GM19463 (cell line): ENCODE measurements around the gene EMC6.
"Not testable (repeated sequence)": the region's sequence is repeated elsewhere in the genome, so short reads cannot be mapped to it uniquely, and the experiment has no call there.

ENCODE experiments used
- ATAC-seq: cut with Tn5 transposase; IDR thresholded peaks from one replicate; pipeline ENCODE4 v1.9.1; 2021; ENCODE audit warnings: mild to moderate bottlenecking, moderate library complexity; ENCODE audit not compliant: unreplicated experiment

The EMC6 gene

DNA sequence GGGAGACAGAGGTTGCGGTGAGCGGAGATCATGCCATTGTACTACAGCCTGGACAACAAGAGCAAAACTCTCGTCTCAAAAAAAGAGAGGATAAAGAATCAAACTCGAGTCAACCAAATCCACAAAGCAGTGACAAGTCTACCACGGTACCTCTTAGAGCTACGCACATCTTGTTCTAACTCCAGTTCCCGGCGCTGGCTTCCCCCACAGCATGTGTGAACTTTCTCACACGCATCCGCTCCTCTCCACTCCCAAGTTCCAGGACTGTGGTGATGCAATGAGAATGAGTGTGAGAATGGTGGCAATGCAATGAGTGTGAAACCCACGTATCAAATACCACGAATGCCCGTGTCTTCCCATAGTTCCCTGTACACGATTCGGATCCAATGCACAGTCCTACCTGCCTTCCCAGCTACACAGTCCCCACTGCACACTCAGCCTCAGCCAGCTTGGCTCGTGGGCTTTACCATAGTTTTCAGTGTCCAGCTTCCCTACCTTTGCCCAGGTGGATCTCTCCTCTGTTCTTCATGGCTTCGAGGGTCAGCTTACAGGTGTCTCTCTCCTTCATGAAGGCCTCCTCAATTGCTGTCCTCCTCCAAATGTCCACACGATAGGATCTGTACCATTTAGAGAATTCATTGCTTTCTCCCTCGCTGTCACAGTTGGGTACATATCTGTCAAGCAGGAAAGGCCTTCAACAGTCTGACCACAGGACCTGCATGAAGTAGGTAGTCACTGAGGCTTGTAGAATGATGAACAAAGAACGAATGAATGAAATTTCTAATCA lies 36.5 kb downstream of the EMC6 start:
- no peak for ATAC-seq

GRCh38 chr17:3705718-3705984 lies 37.0 kb downstream of the EMC6 start:
- ATAC-seq: not testable (repeated sequence)

- no peak for ATAC-seq
Measured at GRCh38 chr17:3708366-3708765, 39.8 kb downstream of the EMC6 start.

DNA sequence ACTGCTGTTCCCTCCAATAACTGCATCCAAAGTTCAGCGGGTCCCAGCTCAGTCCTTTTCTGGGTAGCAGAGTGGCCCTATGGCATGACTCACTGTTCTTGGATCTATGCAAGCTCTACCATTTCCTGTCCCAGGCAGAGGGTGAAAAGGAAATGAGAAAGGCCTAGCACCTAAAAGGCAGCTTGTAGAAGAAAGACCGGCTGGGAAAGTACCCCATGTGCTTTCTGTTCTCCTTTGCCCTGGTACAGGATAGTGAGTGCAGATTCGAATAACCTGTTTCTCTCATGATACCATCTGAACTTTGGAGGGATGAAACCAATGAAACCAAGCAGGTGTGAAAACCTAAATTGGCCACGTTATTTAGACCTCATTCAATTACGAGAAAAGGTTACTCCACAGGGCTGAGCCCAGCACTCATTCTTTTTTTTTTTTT lies 42.4 kb downstream of the EMC6 start:
- ATAC-seq: peak; percentile 92

DNA sequence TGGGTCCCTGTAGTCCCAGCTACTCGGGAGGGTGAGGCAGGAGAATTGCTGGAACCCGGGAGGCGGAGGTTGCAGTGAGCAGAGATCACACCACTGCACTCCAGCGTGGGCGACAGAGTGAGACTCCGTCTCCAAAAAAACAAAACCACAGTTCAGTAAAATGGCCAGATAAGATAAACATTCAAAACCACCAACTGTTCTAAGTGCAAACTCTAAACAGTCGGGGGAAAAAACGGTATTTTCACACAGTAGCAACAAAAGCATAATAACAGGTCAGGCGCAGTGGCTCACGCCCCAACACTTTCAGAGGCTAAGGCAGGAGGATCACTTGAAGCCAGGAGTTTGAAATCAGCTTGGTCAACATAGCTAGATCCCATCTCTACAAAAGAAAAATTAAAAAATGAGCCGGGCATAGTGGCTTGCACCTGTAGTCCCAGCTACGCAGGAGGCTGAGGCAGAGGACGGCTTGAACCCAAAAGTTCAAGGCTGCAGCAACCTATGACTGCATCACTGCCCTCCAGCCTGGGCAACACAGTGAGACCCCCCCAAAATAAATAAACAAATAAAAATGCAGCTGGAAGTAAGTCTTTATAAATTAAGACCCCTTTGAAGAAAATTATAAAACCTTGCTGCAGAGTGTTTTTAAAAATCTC lies 44.3 kb downstream of the EMC6 start:
- ATAC-seq: no peak

- no peak for ATAC-seq
Measured at GRCh38 chr17:3715296-3715695, 46.7 kb downstream of the EMC6 start.

DNA sequence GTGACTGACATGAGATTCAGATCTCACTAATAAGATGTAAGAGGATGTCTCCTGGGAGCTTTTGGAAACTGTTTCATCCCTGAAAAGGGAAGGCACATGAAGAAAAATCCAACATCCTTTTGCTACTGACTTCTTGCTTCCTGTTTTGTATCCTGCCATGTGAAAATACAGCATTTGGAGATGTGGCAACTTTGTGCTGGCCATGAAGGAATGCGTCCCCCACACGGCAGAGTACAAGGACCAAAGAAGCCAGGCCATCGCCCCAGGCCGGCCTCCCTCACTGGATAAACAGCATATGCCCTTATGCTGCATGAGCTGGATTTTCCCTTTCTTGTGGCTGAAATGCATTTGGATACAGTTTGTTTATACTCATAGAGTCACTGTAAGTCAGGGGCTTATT lies 49.6 kb downstream of the EMC6 start:
- no peak for ATAC-seq

DNA sequence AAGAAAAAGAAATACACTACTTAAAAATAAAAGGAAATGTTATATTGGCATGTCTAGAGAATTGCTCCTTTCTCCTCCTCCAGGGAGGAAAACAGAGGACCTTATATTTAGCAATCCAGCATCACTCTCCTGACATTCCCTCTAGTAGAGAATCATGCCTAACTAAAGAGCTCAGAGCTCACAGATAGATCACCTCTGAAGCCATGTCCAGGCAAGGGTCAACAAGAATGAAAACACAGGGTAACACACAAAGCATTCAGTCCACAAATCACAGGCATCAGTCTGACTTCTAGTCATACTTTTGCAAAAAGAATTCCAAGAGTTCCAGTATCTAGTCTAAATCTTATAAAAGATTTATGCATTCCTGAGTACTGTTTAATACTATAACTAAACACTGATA lies 50.7 kb downstream of the EMC6 start:
- no peak for ATAC-seq
